Measurements from ENCODE around the gene BAD. TPM values are rescaled to one million over a fixed set of nuclear protein-coding genes. Genes with fewer than 3 reads are reported as not detected.

Gene BAD
- total and polyA plus RNA-seq, 2 of the 13 experiments (the other 11 are each of a cell fraction or from before 2014, with no cell fraction given), result 17.9 to 28.5 TPM

DNA sequence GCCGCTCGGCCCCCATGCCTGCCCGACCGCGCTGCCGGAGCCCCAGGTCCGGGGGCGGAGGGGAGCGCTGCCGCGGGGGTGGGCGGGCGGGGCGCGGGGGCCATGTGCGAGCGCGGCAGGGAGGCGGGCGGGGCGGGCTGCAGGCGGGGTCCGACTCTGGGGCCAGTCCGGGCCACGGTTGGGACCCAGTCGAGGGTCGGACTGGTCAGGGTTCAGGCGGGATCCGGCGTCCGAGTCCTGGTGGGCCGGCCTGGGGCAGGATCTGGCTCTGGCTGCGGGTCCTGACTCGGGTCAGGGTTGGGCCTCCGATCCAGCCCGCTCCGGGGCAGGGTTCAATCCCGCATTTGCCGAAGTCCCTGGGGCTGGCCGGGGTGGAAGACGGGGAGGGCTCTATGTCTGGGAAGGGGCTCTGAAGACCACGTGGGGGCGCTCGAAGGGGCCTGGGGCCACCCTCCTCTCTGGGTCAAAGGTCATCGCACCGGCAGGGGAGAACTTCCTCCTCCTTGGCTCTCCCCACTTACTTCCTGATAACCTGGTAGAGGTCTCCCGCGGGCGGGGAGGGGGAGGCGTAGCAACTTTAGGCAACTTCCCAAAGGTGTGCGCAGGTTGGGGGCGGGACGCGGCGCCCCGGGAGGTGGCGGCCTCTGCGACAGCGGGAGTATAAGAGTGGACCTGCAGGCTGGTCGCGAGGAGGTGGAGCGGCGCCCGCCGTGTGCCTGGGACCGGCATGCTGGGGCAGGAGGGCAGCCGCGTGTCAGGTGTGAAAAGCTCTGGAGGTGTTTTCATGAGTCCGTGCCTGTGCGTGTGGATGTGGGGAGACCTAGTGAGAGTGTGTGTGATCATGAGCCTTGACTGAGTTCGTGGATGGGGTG lies 21.5 kb upstream of the BAD start (continued):
- TF ChIP-seq ZNF430 (CRISPR knock-in tag; IDR thresholded peaks at IDR 0.05), result peak; percentile 44; the same call in 1 of the 2 replicates
- TF ChIP-seq, protein P1, sequence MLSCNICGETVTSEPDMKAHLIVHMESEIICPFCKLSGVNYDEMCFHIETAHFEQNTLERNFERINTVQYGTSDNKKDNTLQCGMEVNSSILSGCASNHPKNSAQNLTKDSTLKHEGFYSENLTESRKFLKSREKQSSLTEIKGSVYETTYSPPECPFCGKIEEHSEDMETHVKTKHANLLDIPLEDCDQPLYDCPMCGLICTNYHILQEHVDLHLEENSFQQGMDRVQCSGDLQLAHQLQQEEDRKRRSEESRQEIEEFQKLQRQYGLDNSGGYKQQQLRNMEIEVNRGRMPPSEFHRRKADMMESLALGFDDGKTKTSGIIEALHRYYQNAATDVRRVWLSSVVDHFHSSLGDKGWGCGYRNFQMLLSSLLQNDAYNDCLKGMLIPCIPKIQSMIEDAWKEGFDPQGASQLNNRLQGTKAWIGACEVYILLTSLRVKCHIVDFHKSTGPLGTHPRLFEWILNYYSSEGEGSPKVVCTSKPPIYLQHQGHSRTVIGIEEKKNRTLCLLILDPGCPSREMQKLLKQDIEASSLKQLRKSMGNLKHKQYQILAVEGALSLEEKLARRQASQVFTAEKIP (CRISPR knock-in tag; IDR thresholded peaks at IDR 0.05; ENCODE audit: borderline replicate concordance), result no peak
- peak; percentile 33; the same call in 1 of the 2 replicates for TF ChIP-seq IRF2 (CRISPR knock-in tag; IDR thresholded peaks at IDR 0.05)
- TF ChIP-seq ZSCAN31 (CRISPR knock-in tag; IDR thresholded peaks at IDR 0.05; ENCODE audit: low read depth), result 0 out of 2 replicates have a peak, but pooled peaks have one; percentile 48
- TF ChIP-seq RXRA (CRISPR knock-in tag; IDR thresholded peaks at IDR 0.05), result peak; percentile 90
- no peak; the same call in 1 of the 2 replicates for TF ChIP-seq CHCHD3 (CRISPR knock-in tag; IDR thresholded peaks at IDR 0.05)
- no peak for TF ChIP-seq ZNF660 (CRISPR knock-in tag; IDR thresholded peaks at IDR 0.05; ENCODE audit: borderline replicate concordance, low read depth)
- TF ChIP-seq, protein P2, sequence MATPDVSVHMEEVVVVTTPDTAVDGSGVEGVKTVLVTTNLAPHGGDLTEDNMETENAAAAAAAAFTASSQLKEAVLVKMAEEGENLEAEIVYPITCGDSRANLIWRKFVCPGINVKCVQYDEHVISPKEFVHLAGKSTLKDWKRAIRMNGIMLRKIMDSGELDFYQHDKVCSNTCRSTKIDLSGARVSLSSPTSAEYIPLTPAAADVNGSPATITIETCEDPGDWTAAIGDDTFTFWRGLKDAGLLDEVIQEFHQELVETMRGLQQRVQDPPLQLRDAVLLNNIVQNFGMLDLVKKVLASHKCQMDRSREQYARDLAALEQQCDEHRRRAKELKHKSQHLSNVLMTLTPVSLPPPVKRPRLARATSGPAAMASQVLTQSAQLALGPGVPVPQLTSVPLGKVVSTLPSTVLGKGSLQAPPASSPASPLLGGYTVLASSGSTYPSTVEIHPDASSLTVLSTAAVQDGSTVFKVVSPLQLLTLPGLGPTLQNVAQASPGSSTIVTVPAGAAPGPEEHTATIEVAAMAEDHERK (CRISPR knock-in tag; IDR thresholded peaks at IDR 0.05; ENCODE audit: low read depth), result no peak
- TF ChIP-seq CAMTA2 (CRISPR knock-in tag; IDR thresholded peaks at IDR 0.05; ENCODE audit: borderline replicate concordance), result no peak
- TF ChIP-seq, protein P3, sequence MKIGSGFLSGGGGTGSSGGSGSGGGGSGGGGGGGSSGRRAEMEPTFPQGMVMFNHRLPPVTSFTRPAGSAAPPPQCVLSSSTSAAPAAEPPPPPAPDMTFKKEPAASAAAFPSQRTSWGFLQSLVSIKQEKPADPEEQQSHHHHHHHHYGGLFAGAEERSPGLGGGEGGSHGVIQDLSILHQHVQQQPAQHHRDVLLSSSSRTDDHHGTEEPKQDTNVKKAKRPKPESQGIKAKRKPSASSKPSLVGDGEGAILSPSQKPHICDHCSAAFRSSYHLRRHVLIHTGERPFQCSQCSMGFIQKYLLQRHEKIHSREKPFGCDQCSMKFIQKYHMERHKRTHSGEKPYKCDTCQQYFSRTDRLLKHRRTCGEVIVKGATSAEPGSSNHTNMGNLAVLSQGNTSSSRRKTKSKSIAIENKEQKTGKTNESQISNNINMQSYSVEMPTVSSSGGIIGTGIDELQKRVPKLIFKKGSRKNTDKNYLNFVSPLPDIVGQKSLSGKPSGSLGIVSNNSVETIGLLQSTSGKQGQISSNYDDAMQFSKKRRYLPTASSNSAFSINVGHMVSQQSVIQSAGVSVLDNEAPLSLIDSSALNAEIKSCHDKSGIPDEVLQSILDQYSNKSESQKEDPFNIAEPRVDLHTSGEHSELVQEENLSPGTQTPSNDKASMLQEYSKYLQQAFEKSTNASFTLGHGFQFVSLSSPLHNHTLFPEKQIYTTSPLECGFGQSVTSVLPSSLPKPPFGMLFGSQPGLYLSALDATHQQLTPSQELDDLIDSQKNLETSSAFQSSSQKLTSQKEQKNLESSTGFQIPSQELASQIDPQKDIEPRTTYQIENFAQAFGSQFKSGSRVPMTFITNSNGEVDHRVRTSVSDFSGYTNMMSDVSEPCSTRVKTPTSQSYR (CRISPR knock-in tag; IDR thresholded peaks at IDR 0.05; ENCODE audit: borderline replicate concordance), result 0 out of 2 replicates have a peak, but pooled peaks have one; percentile 21
- peak; percentile 38; the same call in 1 of the 2 replicates for TF ChIP-seq POGZ (CRISPR knock-in tag; IDR thresholded peaks at IDR 0.05)
- TF ChIP-seq TAF1 (CRISPR knock-in tag; IDR thresholded peaks at IDR 0.05), result peak; percentile 63; the same call in 1 of the 2 replicates
- TF ChIP-seq ZNF543 (CRISPR knock-in tag; IDR thresholded peaks at IDR 0.05), result no peak
- TF ChIP-seq ZNF225 (CRISPR knock-in tag; IDR thresholded peaks at IDR 0.05), result no peak
- TF ChIP-seq, protein P4, sequence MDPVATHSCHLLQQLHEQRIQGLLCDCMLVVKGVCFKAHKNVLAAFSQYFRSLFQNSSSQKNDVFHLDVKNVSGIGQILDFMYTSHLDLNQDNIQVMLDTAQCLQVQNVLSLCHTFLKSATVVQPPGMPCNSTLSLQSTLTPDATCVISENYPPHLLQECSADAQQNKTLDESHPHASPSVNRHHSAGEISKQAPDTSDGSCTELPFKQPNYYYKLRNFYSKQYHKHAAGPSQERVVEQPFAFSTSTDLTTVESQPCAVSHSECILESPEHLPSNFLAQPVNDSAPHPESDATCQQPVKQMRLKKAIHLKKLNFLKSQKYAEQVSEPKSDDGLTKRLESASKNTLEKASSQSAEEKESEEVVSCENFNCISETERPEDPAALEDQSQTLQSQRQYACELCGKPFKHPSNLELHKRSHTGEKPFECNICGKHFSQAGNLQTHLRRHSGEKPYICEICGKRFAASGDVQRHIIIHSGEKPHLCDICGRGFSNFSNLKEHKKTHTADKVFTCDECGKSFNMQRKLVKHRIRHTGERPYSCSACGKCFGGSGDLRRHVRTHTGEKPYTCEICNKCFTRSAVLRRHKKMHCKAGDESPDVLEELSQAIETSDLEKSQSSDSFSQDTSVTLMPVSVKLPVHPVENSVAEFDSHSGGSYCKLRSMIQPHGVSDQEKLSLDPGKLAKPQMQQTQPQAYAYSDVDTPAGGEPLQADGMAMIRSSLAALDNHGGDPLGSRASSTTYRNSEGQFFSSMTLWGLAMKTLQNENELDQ (CRISPR knock-in tag; IDR thresholded peaks at IDR 0.05; ENCODE audit: borderline replicate concordance), result no peak
- TF ChIP-seq ZNF878 (CRISPR knock-in tag; IDR thresholded peaks at IDR 0.05), result no peak
- no peak for TF ChIP-seq ZBTB3 (CRISPR knock-in tag; IDR thresholded peaks at IDR 0.05; ENCODE audit: borderline replicate concordance, low read depth)
- TF ChIP-seq ZNF292 (CRISPR knock-in tag; IDR thresholded peaks at IDR 0.05; ENCODE audit: borderline replicate concordance, low read depth), result peak; percentile 47; the same call in 1 of the 2 replicates
- TF ChIP-seq CENPT (CRISPR knock-in tag; IDR thresholded peaks at IDR 0.05; ENCODE audit: low read depth), result 0 out of 2 replicates have a peak, but pooled peaks have one; percentile 31
- TF ChIP-seq HDAC2 (CRISPR knock-in tag; IDR thresholded peaks at IDR 0.05), result peak; percentile 33; the same call in 1 of the 2 replicates
